Esophagus squamous epithelium (tissue), 5 donors: ENCODE measurements around the gene AHNAK. TPM values are rescaled to one million over a fixed set of nuclear protein-coding genes. Genes with fewer than 3 reads are reported as not detected.
"Not testable (repeated sequence)": the region's sequence is repeated elsewhere in the genome, so short reads cannot be mapped to it uniquely, and the experiment has no call there.

Source experiments
- DNase-seq: peaks from one replicate; lab custom pipeline; 2025; lab: John Stamatoyannopoulos, UW
- H3K27ac ChIP-seq, 4 donors: fragments of 200-600 bp; sonication (generic); one replicate each; pipeline ENCODE4 v1.5.1; 2016 to 2019; ENCODE audit warnings: mild to moderate bottlenecking in 1 of 4
- H3K27me3 ChIP-seq, 4 donors: fragments of 200-600 bp; sonication (generic); 1 replicate in 3 of 4; 2 replicates in 1 of 4; pipeline versions ENCODE4 v1.5.1 to v1.6.0; 2017 to 2021; ENCODE audit warnings: antibody characterized with exemption in 1 of 4
- H3K36me3 ChIP-seq, 3 donors: fragments of 200-600 bp; sonication (generic); one replicate each; pipeline ENCODE4 v1.5.1; 2016 to 2019
- H3K4me1 ChIP-seq, 3 donors: fragments of 200-600 bp; sonication (generic); one replicate each; pipeline ENCODE4 v1.5.1; 2017 to 2019
- H3K4me3 ChIP-seq, 4 donors: fragments of 200-600 bp; sonication (generic); 1 replicate in 3 of 4; 2 replicates in 1 of 4; pipeline ENCODE4 v1.5.1; 2016 to 2019; ENCODE audit warnings: mild to moderate bottlenecking in 2 of 4, moderate library complexity in 1 of 4
- H3K9me3 ChIP-seq, 3 donors: fragments of 200-600 bp; sonication (generic); one replicate each; pipeline ENCODE4 v1.5.1; 2016 to 2019
- POLR2A ChIP-seq, 4 donors: fragments of 450-650 bp; IDR thresholded peaks; one replicate each; pipeline ENCODE4 v1.6.1; 2017; ENCODE audit warnings: antibody characterized with exemption in 4 of 4, mild to moderate bottlenecking in 4 of 4, moderate library complexity in 3 of 4
- WGBS, 2 donors: methylation state at CpG; one replicate each; pipeline ENCODE4 v1.1.5; 2018; 5-methylcytosine and 5-hydroxymethylcytosine counted together
- intact Hi-C: fragments of 100-400 bp; cut with DNase I; formaldehyde crosslinking; loops from one replicate; pipeline ENCODE4 v1.15.0; 2022
- small RNA-seq, 4 donors: library from RNA; depleted of rRNA; stranded (forward); fragments of <200 nt; gene quantifications; one replicate each; pipeline ENCODE3, GENCODE V24; 2016
- total RNA-seq, 4 donors: library from RNA; depleted of rRNA; stranded (reverse); fragments of >200 nt; gene quantifications; one replicate each; pipeline ENCODE4 v1.1.0, GENCODE V29; 2016
- TF ChIP-seq, protein P1 (sequence below), 6 experiments: fragments of 450-650 bp in 4 of 6; fragments of 200-600 bp in 2 of 6; sonication (generic) in 2 of 6; IDR thresholded peaks; one replicate each; pipeline ENCODE4 v1.5.1; 2016 to 2019; ENCODE audit warnings: antibody characterized with exemption in 6 of 6, mild to moderate bottlenecking in 4 of 6, moderate library complexity in 4 of 6
- donor health status: DM: yes; HTN: yes; CAD: no.

The AHNAK gene
- total RNA-seq, 4 donors from 2014 or later, result 695 to 1,250 (median 954) TPM

DNA sequence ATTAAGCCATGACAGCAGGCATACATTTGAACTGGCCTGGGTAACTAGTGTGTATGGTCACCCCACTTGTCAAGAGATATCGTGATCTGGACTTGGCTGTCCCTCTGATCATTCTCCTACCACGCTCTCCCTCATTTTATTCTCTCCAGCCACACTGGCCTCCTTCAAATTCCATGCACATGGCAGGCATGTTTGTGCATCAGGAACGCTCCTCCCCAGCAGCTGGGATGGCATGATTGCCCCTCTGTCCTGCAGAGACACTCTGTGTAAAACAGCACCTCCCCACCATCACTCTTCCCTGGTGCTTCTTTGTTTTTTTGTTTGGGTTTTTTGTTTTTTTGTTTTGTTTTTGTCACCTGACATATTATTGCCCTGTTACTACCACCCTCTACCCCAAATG is 159.2 kb downstream of the AHNAK start:
- Histone ChIP-seq H3K27ac (no peak overlapping the region), H3K27me3 (no peaks in the 10 kb centered on the region), H3K4me3 (no peak overlapping the region), H3K4me1 (peaks cover 0 to 8% (median 0%) of the 10 kb centered on the region in 3 donors), H3K36me3 (no peaks in the 10 kb centered on the region), H3K9me3 (no peaks in the 10 kb centered on the region)
- DNase-seq, result no peak
- TF ChIP-seq, protein P1, sequence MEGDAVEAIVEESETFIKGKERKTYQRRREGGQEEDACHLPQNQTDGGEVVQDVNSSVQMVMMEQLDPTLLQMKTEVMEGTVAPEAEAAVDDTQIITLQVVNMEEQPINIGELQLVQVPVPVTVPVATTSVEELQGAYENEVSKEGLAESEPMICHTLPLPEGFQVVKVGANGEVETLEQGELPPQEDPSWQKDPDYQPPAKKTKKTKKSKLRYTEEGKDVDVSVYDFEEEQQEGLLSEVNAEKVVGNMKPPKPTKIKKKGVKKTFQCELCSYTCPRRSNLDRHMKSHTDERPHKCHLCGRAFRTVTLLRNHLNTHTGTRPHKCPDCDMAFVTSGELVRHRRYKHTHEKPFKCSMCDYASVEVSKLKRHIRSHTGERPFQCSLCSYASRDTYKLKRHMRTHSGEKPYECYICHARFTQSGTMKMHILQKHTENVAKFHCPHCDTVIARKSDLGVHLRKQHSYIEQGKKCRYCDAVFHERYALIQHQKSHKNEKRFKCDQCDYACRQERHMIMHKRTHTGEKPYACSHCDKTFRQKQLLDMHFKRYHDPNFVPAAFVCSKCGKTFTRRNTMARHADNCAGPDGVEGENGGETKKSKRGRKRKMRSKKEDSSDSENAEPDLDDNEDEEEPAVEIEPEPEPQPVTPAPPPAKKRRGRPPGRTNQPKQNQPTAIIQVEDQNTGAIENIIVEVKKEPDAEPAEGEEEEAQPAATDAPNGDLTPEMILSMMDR (IDR thresholded peaks at IDR 0.05), result no peak
- intact Hi-C loops, result no loop called here
- 89 to 90% methylated on average over 3 of the region's 3 CpGs for WGBS, 2 donors

DNA sequence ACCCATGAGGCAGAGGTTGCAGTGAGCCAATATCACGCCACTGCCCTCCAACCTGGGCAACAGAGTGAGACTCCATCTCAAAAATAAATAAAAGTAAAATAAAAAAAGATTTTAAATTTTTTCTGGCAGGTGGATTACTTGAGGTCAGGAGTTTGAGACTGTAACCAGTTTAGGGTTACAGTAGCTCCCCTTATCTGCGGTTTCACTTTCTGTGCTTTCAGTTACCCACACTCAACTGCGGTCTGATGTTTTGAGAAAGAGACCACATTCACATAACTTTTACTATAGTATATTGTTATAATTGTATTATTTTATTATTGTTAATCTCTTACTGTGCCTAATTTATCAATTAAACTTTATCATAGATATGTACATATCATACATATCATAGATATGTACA is 160.5 kb downstream of the AHNAK start:
- H3K4me3 ChIP-seq, H3K27me3 ChIP-seq, DNase-seq, H3K9me3 ChIP-seq, intact Hi-C loops, H3K27ac ChIP-seq, H3K36me3 ChIP-seq: not testable (repeated sequence)
- WGBS, 2 donors, result 85% methylated on average over 3 of the region's 3 CpGs
- peaks cover 0 to 18% (median 0%) of the 10 kb centered on the region in 3 donors for H3K4me1 ChIP-seq

DNA sequence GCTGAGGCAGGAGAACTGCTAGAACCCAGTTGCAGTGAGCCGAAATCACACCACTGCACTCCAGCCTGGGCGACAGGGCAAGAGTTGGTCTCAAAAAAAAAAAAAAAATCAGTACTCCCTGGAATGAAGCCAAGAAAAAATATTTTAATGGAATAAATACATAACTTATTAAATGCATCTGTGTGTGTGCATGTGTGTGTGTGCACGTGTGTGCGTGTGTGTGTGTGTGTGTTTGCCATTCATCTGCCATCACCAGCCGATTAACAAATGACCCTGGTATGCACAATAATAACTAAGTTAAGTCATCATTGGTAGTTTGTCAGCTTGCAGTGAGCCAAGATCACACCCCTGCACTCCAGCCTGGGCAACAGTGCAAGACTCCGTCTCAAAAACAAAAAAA is 162.8 kb downstream of the AHNAK start:
- WGBS, 2 donors, result 32 to 48% methylated on average over 6 of the region's 6 CpGs
- Histone ChIP-seq H3K27me3 (peaks cover 0 to 6% (median 0%) of the 10 kb centered on the region in 4 donors), H3K4me3 (no peak overlapping the region), H3K4me1 (peaks cover 0 to 24% (median 2%) of the 10 kb centered on the region in 3 donors), H3K27ac (no peak overlapping the region), H3K36me3 (no peaks in the 10 kb centered on the region), H3K9me3 (no peaks in the 10 kb centered on the region)
- TF ChIP-seq, protein P1 (IDR thresholded peaks at IDR 0.05), result no peak
- no peak for TF ChIP-seq POLR2A (IDR thresholded peaks at IDR 0.05)
- intact Hi-C loops, result no loop called here
- DNase-seq, result no peak

Small RNA genes within 50 kb of the gene (small RNA-seq; reads per million reads assigned to genes)
- gene EEF1G (0 reads per million in 4 donors), gene MIR6747 (0 to 0.36 (median 0.04) reads per million in 4 donors)

Other genes starting within 250 kb of the AHNAK start
- gene SCGB1D4, start 247.7 kb downstream of the AHNAK start, total RNA-seq, result not detected
- 1 to 10 TPM in 2 of 4 donors, under 1 TPM in 1, not detected in 1; 0.66 to 7.6 (median 4.4) TPM for gene ASRGL1, start 209.4 kb downstream of the AHNAK start, total RNA-seq
- gene SCGB1A1, start 127.8 kb downstream of the AHNAK start, total RNA-seq, result 1 to 10 TPM in 2 of 4 donors, not detected in 2; 5.9 to 6.6 TPM
- gene EEF1G, start 27.1 kb upstream of the AHNAK start, total RNA-seq, result 1,000 to 10,000 TPM; 1,144 to 2,095 (median 1,685) TPM
- gene TUT1, start 44.7 kb upstream of the AHNAK start, total RNA-seq, result 10 to 100 TPM in 1 of 4 donors, 1 to 10 TPM in 3; 5.0 to 12.7 (median 8.0) TPM
- 100 to 1,000 TPM; 103 to 132 (median 111) TPM for gene MTA2, start 55.1 kb upstream of the AHNAK start, total RNA-seq
- gene EML3, start 66.0 kb upstream of the AHNAK start, total RNA-seq, result 10 to 100 TPM; 34.7 to 58.6 (median 53.6) TPM
- 10 to 100 TPM in 1 of 4 donors, 1 to 10 TPM in 3; 5.5 to 10.8 (median 7.2) TPM for gene ROM1, start 66.5 kb upstream of the AHNAK start, total RNA-seq
- gene B3GAT3, start 75.2 kb upstream of the AHNAK start, total RNA-seq, result 10 to 100 TPM in 3 of 4 donors, 1 to 10 TPM in 1; 8.6 to 17.2 (median 12.9) TPM
- 10 to 100 TPM; 90.8 to 97.2 (median 95.0) TPM for gene GANAB, start 99.8 kb upstream of the AHNAK start, total RNA-seq
- 10 to 100 TPM; 15.4 to 21.2 (median 19.0) TPM for gene INTS5, start 106.5 kb upstream of the AHNAK start, total RNA-seq
- gene C11orf98, start 118.4 kb upstream of the AHNAK start, total RNA-seq, result 10 to 100 TPM; 36.0 to 53.4 (median 43.6) TPM
- 10 to 100 TPM in 2 of 4 donors, 1 to 10 TPM in 2; 1.1 to 10.5 (median 7.0) TPM for gene CSKMT, start 118.5 kb upstream of the AHNAK start, total RNA-seq
- gene UQCC3, start 124.9 kb upstream of the AHNAK start, total RNA-seq, result 10 to 100 TPM; 10.5 to 17.2 (median 12.2) TPM
- gene LBHD1, start 125.5 kb upstream of the AHNAK start, total RNA-seq, result 1 to 10 TPM; 1.8 to 3.6 (median 2.5) TPM
- 100 to 1,000 TPM in 1 of 4 donors, 10 to 100 TPM in 3; 67.3 to 148 (median 86.1) TPM for gene UBXN1, start 132.3 kb upstream of the AHNAK start, total RNA-seq
- 10 to 100 TPM in 1 of 4 donors, 1 to 10 TPM in 2, under 1 TPM in 1; 0.27 to 12.0 (median 4.5) TPM for gene LRRN4CL, start 142.7 kb upstream of the AHNAK start, total RNA-seq
- gene BSCL2, start 160.6 kb upstream of the AHNAK start, total RNA-seq, result 10 to 100 TPM; 25.7 to 69.4 (median 32.6) TPM
- not detected for gene GNG3, start 160.9 kb upstream of the AHNAK start, total RNA-seq
- 10 to 100 TPM; 14.4 to 33.0 (median 26.4) TPM for gene HNRNPUL2, start 180.7 kb upstream of the AHNAK start, total RNA-seq
- gene TTC9C, start 181.7 kb upstream of the AHNAK start, total RNA-seq, result 10 to 100 TPM in 3 of 4 donors, 1 to 10 TPM in 1; 9.6 to 21.3 (median 15.0) TPM
- 1 to 10 TPM; 4.7 to 7.7 (median 6.9) TPM for gene ZBTB3, start 207.4 kb upstream of the AHNAK start, total RNA-seq
- gene POLR2G, start 214.8 kb upstream of the AHNAK start, total RNA-seq, result 10 to 100 TPM; 26.5 to 61.2 (median 47.7) TPM
- gene TAF6L, start 224.6 kb upstream of the AHNAK start, total RNA-seq, result 10 to 100 TPM; 11.5 to 40.2 (median 19.0) TPM
- gene TMEM179B, start 240.6 kb upstream of the AHNAK start, total RNA-seq, result 10 to 100 TPM; 35.6 to 60.1 (median 43.3) TPM
- 10 to 100 TPM; 13.2 to 28.4 (median 22.0) TPM for gene TMEM223, start 245.2 kb upstream of the AHNAK start, total RNA-seq